Stimulated activated CD8-positive, alpha-beta memory T cell treated with anti-CD3 and anti-CD28 coated beads, Interleukin-15, amount 100 ng/mL, for 4 hours (primary cell): ENCODE measurements around the gene TMEM107.

Experiments used
- DNase-seq, 2 donors: peaks; one replicate each; pipeline ENCODE4 v3.0.0-alpha.2; 2020; ENCODE audit warnings: low read depth in 2 of 2

Gene TMEM107

DNA sequence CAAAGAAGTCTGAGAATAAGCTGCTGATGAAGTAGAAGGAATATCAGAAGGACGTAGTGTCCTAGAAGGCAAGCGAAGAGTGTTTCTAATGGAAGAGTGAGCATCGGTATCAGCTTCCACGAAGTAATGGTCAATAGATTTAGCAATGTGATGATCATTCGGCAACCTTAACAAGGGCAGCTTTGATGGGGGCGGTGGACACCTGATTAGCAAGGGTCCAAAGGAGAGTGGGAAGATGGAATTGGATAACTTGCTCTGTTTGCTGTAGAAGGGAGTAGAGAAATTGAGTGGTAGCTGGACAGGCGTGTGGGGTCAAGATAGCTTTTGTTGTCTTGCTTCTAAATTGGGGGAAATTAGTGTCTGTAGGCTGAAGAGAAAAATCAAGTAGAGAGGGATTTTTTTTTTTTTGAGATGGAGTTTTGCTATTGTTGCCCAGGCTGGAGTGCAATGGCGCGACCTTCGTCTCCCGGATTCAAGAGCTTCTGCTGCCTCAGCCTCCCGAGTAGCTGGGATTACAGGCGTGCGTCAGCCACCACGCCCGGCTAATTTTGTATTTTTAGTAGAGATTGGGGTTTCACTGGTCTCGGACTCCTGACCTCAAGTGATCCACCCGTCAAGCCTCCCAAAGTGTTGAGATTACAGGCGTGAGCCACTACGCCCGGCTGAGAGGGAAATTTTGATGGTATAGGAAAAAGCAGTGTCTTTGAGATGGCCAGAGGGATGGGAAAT lies 38.4 kb downstream of the TMEM107 start:
- DNase-seq, result no peak

DNA sequence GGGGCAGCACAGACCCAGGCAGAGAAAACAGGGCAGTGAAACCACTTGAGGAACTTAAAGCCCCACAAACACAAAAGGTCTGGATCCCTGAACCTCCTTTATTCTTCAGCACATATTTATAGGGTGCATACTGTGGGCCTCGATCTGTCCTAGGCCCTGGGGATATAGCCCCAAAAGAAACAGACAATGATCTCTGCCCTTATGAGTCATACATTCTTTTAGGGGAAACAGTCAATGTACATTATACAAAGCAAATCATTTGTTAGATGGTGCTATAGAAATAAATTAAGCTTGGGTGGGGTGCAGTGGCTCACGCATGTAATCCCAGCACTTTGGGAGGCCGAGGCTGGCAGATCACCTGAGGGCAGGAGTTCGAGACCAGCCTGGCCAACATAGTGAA lies 42.2 kb downstream of the TMEM107 start:
- DNase-seq, result no peak

DNA sequence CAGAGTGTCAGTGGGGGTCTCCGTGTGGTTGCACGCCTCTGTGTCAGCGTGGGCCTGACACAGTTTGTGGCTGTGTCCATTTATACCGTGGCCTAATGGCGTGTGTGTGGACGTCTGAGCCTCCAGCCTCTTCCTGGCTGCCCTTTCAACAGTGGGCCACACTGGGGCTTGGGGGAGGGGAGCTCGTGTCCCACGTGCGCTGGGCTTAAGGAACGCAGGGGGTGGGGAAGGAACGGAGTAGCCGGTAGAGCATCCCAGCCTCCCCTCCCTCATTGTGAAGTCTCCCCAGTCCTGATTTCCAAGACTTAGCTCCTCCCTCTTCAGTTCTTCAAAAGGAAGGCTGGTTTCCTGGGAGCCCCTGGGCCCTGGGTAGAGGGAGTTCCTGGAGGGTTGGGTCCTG lies 42.8 kb downstream of the TMEM107 start:
- no peak for DNase-seq

DNA sequence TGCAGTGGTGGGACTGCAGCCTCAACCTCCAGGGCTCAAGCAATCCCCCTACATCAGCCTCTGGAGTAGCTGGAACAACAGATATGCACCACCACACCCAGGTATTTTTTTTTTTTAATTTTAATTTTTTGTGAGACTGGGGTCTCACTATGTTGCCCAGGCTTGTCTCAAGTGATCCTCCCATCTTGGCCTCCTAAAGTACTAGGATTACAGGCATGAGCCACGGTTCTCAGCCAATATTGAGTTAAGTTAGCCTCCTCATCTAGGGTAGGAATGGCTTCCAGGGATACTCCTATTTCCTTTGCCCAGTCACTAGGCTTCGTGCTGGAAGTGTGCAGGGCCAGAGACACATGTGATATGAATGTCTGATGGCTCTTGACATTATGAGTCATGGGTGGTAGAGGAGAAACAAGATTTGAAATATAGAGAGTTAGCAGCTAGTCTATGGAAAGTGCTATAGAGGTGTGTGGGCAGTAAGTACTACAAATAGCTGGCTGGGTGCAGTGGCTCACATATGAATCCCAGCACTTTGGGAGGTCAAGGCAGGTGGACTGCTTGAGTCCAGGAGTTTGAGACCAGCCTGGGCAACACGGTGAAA lies 44.2 kb downstream of the TMEM107 start:
- no peak for DNase-seq

DNA sequence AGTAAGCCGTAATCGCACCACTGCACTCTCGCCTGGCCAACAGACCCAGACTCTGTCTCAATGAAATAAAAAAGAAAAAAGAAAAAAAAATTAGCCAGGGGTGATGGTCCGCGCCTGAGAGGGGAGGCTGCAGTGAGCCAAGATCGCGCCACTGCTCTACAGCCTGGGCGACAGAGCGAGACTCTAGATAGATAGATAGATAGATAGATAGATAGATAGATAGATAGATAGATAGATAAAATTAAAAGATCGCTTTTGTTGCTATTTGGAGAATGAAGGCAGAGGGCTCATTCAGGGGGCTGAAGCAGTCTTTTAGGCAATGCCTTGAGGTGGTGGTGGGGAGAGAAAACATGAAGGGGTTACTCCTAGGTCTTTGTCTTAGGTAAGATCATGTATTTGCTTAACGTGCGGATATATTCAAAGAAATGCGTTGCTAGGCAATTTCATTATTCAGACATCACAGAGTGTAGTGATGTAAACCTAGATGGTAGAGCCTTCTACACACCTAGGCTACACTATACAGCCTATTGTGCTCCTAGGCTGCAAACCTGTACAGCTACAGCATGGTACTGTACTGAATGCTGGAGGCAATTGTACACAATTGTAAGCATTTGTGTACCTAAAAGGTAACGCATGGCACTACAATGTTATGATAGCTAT lies 47.9 kb downstream of the TMEM107 start:
- no peak for DNase-seq

DNA sequence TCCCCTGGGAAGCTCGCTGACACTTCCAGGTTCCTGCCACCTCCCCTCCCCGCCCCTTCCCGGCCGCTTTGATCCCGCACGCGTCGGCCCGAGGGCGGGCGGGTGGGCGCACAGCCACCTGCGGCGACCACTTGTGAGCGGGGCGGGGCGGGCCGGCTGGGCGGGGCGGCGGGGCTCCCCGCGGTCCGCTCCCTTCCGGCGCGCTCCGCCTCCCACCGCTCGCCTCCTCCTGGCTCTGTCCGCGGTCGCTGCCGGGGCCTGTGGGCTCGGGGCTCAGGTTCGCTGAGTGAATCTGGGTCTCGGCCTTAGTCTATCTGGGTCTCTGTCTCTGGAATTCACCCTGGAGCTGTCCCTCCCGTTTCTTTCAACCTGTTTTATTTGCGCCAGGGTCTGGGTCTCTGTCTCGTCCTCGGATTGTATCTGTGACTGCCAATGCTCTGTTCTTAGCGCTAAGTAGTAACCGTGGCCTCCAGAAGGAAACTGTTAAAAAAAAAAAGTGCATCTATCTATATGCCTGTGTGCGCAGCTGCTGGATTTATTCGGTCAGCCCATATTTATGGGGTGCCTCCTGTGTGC lies 49.6 kb downstream of the TMEM107 start:
- DNase-seq, result no peak

DNA sequence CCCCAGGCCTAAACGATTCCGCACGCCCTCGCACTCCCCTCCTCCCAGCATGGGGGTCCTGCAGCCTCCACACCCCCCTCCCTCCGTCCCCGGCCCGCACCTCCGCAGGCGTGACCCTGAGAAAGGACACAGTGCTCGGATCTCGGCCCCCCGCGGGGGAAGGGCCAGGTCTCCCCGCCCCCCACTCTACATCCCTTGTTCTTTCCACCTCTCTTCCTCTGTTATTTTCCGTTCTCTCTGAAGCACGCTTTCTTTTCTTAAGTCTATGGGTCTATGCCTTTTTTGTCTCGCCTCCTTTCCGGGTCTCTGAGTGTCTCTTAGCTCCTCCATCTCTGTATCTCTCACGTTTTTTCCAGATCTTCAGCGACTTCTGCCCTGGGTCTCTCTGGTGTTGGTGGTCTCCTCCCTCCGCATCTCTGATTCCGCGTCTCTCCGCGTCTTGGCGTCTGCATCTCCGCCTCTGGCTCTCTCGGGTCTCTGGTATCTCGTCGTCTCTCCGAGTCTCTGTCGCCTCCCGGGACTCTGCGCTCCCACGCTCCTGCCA lies 50.2 kb downstream of the TMEM107 start:
- no peak for DNase-seq

DNA sequence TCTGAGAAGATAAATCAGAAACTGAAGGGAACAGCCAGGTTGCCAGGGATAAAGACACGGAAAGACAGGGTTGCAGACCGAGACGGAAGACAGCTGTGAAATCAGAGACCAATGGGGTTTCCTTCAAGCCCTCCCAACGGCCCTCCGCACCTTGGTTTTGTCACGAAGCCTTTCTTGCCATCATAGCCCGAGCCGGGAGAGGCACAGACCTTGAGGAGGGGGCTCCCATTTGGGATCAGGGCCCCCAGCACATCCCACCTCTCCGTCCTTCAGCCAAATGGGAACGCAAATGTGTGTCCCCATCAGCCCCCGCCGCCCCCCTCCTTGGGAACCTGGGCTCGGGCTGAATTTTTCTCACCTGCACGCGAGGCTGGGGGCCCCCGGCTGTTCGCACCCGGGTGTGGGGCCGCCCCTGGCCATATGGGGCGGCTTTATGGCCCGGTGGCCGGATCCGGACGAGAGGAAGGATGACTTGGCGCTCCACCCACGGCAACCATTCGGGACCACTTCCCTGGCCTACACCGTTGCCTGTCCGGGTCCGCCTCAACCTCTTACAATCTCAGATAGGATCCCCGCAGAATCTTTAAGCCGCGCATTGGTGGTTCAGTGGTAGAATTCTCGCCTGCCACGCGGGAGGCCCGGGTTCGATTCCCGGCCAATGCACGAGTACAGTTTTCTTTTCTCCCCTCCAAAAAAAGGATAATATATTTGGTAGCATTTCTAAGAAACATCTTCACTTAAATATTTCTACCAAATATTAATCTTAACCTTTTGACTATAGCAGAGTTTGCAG lies 50.8 kb downstream of the TMEM107 start:
- DNase-seq, result peak; percentile 70 to 80

DNA sequence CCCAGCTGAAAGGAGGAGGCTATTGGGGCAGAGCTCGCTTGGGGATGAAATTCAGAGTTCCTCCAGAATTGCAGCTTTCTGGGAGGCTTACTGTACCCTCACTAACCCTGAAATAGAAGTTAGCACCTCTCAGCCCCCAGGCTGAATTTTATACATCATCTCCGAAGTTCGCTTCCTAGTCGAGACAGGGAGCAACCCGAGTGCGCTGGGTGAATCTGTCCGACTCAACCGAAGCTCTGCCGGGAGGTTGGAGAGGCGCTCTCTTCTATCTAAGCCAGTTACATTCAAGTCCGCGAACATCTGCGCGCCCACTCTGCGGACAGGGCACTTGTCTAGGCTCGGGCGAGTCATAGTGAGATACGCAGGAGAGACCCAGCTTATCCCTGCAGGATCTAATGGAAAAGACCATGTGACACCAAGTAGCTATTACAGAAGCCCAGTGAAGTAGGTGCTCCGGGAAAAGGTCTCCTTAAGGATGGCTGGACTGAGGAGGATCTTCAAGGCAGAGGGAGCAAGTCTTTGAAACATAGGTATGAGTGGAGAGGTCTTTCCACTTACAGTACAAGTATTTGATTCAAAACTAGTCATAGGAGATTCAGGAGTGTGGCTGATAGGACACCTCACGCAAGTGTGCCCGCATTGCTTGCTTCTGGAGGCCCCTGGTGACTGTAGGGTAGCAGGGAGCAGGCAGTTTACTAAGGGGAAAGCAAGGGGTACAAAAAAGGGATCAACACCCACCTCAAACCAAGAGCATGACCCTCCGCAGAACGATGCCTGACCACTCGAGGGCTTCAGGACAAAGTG lies 51.6 kb downstream of the TMEM107 start:
- no peak for DNase-seq

DNA sequence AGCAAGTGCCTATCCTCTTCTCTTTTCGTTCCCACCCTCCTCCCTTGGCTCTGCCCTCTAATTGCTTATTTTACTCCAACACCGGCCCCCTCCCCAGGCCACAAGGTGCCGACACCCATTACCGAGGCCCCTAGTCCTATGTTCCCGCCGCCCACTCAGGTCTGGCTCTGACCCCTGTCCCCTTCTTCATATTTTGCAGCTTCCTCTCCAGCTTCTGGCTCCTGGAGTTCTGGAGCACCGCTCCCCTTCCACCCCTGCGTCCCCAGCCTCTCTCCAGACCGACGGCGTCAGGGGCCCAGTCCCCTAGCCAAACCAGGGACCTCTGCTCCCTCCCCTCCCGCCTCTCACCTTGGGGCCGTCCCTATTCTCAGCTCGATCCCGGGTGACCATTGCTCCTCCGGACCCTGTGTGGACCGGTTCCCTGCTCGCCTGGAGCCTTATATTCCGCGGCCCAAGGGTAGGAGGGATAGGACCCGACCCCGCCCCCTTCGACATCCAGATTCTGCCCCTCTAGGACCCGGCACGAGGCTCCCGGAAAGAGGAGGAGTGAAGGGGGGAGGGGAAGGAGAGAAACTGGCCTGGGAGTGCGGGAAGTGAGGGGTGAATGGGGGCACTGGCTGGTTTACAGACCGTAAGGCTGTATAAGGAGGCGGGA lies 52.4 kb downstream of the TMEM107 start, which contains the start of gene HES7:
Gene HES7, minus strand, starts transcription at position 412 of the 655 bp plus-strand sequence. Its CDS starts 22 bp downstream, at position 390.
- no peak for DNase-seq

DNA sequence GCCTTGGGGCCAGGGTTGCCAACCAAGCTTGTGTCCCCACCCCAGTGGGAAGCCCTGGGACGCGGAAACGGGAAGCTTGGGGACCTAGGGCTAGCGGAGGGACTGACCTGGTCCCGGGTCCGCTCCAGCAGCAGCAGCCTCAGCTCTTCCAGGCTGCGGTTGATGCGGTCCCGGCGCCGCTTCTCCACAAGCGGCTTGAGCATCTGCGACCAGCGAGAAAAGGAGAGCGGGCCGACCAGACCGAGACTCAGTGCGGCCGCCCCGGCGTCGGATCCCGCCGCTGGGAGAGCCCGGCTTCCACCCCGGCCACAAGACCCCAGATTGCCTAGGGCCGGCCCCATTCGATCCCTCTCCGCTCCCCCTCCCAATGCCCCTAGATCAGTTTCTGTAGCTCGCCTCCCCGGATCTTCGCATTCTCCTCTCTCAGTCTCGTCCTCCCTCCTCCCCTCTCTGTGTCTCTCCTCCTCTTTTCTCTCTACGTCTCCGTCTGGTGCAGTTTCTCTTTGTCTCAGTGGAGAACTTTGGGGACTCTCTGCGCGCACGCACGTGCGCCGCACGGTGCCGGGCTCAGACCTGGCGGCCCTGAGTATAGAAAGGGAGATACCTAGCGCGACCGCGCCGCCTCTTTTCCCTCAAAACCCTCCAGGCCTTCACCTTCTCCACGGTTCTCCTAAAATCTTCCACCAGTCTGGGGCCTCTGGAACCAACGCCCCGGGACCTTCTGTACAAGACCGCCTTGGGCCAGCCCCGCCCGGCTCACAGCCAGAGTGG lies 53.1 kb downstream of the TMEM107 start:
- no peak for DNase-seq
